Kidney (tissue), 14 donors: ENCODE data around the gene ZNF20. TPM values are rescaled to one million over a fixed set of nuclear protein-coding genes. Genes with fewer than 3 reads are reported as not detected.

Experiments
- DNase-seq, 5 donors: peaks; one replicate each; pipeline ENCODE4 v3.0.0-alpha.2; 2013 to 2020
- FAIRE-seq: peaks from 2 replicates; lab custom pipeline; 2012; peaks lifted over from hg19 to GRCh38; lab: Jason Lieb, UNC
- H3K27ac ChIP-seq, 2 donors: one replicate each; pipeline ENCODE4 v1.7.0; 2013; ENCODE audit warnings: low read depth in 2 of 2, low read length in 2 of 2, inconsistent platforms in 1 of 2
- H3K27me3 ChIP-seq: one replicate; pipeline ENCODE4 v1.7.1; 2013; ENCODE audit warnings: low read length, inconsistent platforms; ENCODE audit not compliant: control insufficient read depth, insufficient read depth
- H3K36me3 ChIP-seq, 3 donors: one replicate each; pipeline versions ENCODE4 v1.7.0 to v1.7.1; 2013; ENCODE audit warnings: low read length in 3 of 3, control low read depth in 1 of 3, inconsistent platforms in 1 of 3; ENCODE audit not compliant: insufficient read depth in 3 of 3, control insufficient read depth in 2 of 3
- H3K4me1 ChIP-seq, 3 donors: one replicate each; pipeline versions ENCODE4 v1.7.0 to v1.7.1; 2013; ENCODE audit warnings: low read length in 3 of 3, inconsistent platforms in 1 of 3, low read depth in 1 of 3; ENCODE audit not compliant: control insufficient read depth in 2 of 3, insufficient read depth in 2 of 3
- H3K4me3 ChIP-seq, 3 donors: one replicate each; pipeline versions ENCODE4 v1.7.0 to v1.8.1; 2013; ENCODE audit warnings: low read length in 3 of 3, control low read depth in 1 of 3, inconsistent platforms in 1 of 3
- H3K9ac ChIP-seq, 3 donors: one replicate each; pipeline versions ENCODE4 v1.7.0 to v1.7.1; 2013; ENCODE audit warnings: low read length in 3 of 3, control low read depth in 1 of 3, inconsistent platforms in 1 of 3
- H3K9me3 ChIP-seq, 3 donors: one replicate each; pipeline versions ENCODE4 v1.7.0 to v1.7.1; 2013; ENCODE audit warnings: low read length in 3 of 3, control low read depth in 1 of 3, inconsistent platforms in 1 of 3; ENCODE audit not compliant: control insufficient read depth in 2 of 3, insufficient read depth in 1 of 3
- intact Hi-C: fragments of 100-400 bp; cut with DNase I; formaldehyde crosslinking; loops from one replicate; pipeline ENCODE4 v1.11.1; 2022
- polyA plus RNA-seq: library from polyadenylated mRNA; stranded (reverse); fragments of 350-450 nt; fragmentation: Illumina TruSeq; extraction: RNeasy Lipid Tissue Mini Kit (QIAGEN cat#74804); gene quantifications from one replicate; pipeline ENCODE4 v1.2.3, GENCODE V29; 2014; ENCODE audit warnings: low read depth, low replicate concordance; ENCODE audit not compliant: insufficient read depth
- total RNA-seq: library from RNA; stranded (reverse); fragmentation: NEBNext Ultra II Directional; extraction: Animal tissue kit (Norgen Biotek cat#: 25700); gene quantifications from one replicate; pipeline ENCODE4 v1.2.1, GENCODE V29; 2021
- TF ChIP-seq, protein P1 (sequence below): IDR thresholded peaks from 3 replicates; pipeline ENCODE4 v1.5.1; 2012; ENCODE audit warnings: mild to moderate bottlenecking, moderate library complexity, borderline replicate concordance; ENCODE audit not compliant: insufficient read depth; ENCODE audit errors: extremely low read depth
- donor health status: control.
- donor health status: control.
- donor health status: control.
- donor health status: control.
- donor health status: control.
- donor health status: DM: yes; HTN: yes; CAD: no.
- donor health status: Normal renal cell carcinoma (clear cell type).

ZNF20 gene
- total and polyA plus RNA-seq, 2 donors from 2014 or later: 3.2 to 7.3 TPM

GRCh38 chr19:12166626-12167025 is 26.5 kb upstream of the ZNF20 start:
- Histone ChIP-seq H3K36me3 (no peaks in the 10 kb centered on the region), H3K4me3 (no peak overlapping the region), H3K9ac (no peak overlapping the region), H3K27me3 (no peaks in the 10 kb centered on the region), H3K9me3 (no peaks in the 10 kb centered on the region), H3K27ac (no peak overlapping the region), H3K4me1 (peaks cover 0 to 15% (median 3%) of the 10 kb centered on the region in 3 donors)
- TF ChIP-seq, protein P1, sequence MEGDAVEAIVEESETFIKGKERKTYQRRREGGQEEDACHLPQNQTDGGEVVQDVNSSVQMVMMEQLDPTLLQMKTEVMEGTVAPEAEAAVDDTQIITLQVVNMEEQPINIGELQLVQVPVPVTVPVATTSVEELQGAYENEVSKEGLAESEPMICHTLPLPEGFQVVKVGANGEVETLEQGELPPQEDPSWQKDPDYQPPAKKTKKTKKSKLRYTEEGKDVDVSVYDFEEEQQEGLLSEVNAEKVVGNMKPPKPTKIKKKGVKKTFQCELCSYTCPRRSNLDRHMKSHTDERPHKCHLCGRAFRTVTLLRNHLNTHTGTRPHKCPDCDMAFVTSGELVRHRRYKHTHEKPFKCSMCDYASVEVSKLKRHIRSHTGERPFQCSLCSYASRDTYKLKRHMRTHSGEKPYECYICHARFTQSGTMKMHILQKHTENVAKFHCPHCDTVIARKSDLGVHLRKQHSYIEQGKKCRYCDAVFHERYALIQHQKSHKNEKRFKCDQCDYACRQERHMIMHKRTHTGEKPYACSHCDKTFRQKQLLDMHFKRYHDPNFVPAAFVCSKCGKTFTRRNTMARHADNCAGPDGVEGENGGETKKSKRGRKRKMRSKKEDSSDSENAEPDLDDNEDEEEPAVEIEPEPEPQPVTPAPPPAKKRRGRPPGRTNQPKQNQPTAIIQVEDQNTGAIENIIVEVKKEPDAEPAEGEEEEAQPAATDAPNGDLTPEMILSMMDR: no peak
- FAIRE-seq (no peak), DNase-seq (no peak)
- intact Hi-C loops: no loop called here

GRCh38 chr19:12163826-12164225 is 23.7 kb upstream of the ZNF20 start:
- TF ChIP-seq, protein P1: no peak
- Histone ChIP-seq H3K27ac (peak overlapping the region in 1 of 2 donors; percentile 92), H3K27me3 (no peaks in the 10 kb centered on the region), H3K9me3 (no peaks in the 10 kb centered on the region), H3K4me1 (peaks cover 0 to 15% (median 3%) of the 10 kb centered on the region in 3 donors), H3K36me3 (no peaks in the 10 kb centered on the region), H3K4me3 (peak overlapping the region; percentile 78 to 95 (median 93)), H3K9ac (peak overlapping the region; percentile 54 to 100 (median 95))
- intact Hi-C loops: no loop called here
- no peak for FAIRE-seq
- peak in 2 of 5 donors; percentile 13 to 24 for DNase-seq

GRCh38 chr19:12162882-12163806 is 23.0 kb upstream of the ZNF20 start, which contains the start of gene ZNF136:
TSS of gene ZNF136 (plus strand) at chr19:12163096. CDS start at chr19:12163204, 108 bp downstream.
- Histone ChIP-seq H3K27me3 (no peaks in the 10 kb centered on the region), H3K4me3 (peak within 1 kb of the TSS; percentile 78 to 95 (median 93)), H3K9me3 (no peaks in the 10 kb centered on the region), H3K9ac (peak within 1 kb of the TSS; percentile 54 to 100 (median 95)), H3K4me1 (peaks cover 0 to 15% (median 3%) of the 10 kb centered on the region in 3 donors), H3K27ac (peak within 1 kb of the TSS; percentile 90 to 92), H3K36me3 (no peaks in the 10 kb centered on the region)
- DNase-seq: peak; percentile 96 to 98 (median 97)
- TF ChIP-seq, protein P1: no peak
- peak; percentile 51 for FAIRE-seq
- intact Hi-C loops: no loop called here
